ENCODE measurements around the gene PIPOX.

The PIPOX gene

DNA sequence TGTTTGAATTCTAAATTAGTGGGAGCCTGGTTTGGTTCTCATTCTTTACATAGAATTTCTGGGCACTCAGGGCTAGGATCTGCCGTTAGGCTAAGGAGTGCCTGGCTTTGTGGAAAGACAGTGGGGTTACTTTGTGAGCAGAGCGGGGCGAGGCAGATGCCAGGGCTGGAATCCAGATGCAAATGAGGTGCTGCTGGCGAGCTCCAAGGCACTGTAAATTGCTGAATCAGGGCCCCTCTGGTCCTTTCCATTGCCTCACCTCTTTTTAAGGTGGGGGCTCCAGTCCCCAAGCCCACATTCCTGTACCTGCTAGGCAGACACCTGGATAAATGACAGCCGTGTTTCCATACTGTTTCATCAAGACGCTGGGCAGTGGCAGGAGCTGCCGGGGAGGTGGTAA lies 33.8 kb downstream of the PIPOX start:
- TF ChIP-seq SIN3A (IDR thresholded peaks at IDR 0.05; ENCODE audit: borderline replicate concordance, insufficient read depth, low read length) (no peak), FOXP2 (optimal IDR thresholded peaks at IDR 0.05; ENCODE audit: borderline replicate concordance, extremely low read depth, extremely low read length, insufficient read depth) (no peak), TAF1 (IDR thresholded peaks at IDR 0.05; ENCODE audit: borderline replicate concordance, insufficient read depth, low read length) (no peak), POLR2AphosphoS5 (IDR thresholded peaks at IDR 0.05; ENCODE audit: low read depth, low read length) (no peak)
- TF ChIP-seq, protein P1, sequence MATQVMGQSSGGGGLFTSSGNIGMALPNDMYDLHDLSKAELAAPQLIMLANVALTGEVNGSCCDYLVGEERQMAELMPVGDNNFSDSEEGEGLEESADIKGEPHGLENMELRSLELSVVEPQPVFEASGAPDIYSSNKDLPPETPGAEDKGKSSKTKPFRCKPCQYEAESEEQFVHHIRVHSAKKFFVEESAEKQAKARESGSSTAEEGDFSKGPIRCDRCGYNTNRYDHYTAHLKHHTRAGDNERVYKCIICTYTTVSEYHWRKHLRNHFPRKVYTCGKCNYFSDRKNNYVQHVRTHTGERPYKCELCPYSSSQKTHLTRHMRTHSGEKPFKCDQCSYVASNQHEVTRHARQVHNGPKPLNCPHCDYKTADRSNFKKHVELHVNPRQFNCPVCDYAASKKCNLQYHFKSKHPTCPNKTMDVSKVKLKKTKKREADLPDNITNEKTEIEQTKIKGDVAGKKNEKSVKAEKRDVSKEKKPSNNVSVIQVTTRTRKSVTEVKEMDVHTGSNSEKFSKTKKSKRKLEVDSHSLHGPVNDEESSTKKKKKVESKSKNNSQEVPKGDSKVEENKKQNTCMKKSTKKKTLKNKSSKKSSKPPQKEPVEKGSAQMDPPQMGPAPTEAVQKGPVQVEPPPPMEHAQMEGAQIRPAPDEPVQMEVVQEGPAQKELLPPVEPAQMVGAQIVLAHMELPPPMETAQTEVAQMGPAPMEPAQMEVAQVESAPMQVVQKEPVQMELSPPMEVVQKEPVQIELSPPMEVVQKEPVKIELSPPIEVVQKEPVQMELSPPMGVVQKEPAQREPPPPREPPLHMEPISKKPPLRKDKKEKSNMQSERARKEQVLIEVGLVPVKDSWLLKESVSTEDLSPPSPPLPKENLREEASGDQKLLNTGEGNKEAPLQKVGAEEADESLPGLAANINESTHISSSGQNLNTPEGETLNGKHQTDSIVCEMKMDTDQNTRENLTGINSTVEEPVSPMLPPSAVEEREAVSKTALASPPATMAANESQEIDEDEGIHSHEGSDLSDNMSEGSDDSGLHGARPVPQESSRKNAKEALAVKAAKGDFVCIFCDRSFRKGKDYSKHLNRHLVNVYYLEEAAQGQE (IDR thresholded peaks at IDR 0.05; ENCODE audit: insufficient read depth in 1 of 2, low read depth in 2 of 2, low read length in 2 of 2), result no peak

DNA sequence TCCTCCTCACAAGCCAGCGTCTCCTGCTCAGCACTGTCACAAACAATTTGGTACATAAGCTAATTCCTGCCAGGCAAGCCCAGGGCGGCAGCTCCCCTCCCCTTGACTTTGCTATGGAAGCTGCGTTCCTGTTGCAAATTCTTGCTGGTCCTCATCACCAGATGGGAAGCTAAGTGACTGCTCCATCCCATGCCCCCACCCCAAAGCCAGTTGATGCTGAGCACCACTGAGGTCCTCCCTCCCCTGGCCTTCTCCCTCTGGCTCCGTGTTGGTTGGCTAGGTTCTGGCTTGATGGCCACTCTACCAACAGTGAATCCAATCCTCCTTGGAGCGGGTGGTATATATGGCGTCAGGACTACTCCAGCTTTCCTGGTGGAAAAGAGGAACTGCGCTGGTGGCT lies 34.4 kb downstream of the PIPOX start:
- TF ChIP-seq TAF1 (IDR thresholded peaks at IDR 0.05; ENCODE audit: borderline replicate concordance, insufficient read depth, low read length), result no peak
- TF ChIP-seq FOXP2 (optimal IDR thresholded peaks at IDR 0.05; ENCODE audit: borderline replicate concordance, extremely low read depth, extremely low read length, insufficient read depth), result no peak
- no peak for TF ChIP-seq SIN3A (IDR thresholded peaks at IDR 0.05; ENCODE audit: borderline replicate concordance, insufficient read depth, low read length)
- TF ChIP-seq POLR2AphosphoS5 (IDR thresholded peaks at IDR 0.05; ENCODE audit: low read depth, low read length), result no peak

DNA sequence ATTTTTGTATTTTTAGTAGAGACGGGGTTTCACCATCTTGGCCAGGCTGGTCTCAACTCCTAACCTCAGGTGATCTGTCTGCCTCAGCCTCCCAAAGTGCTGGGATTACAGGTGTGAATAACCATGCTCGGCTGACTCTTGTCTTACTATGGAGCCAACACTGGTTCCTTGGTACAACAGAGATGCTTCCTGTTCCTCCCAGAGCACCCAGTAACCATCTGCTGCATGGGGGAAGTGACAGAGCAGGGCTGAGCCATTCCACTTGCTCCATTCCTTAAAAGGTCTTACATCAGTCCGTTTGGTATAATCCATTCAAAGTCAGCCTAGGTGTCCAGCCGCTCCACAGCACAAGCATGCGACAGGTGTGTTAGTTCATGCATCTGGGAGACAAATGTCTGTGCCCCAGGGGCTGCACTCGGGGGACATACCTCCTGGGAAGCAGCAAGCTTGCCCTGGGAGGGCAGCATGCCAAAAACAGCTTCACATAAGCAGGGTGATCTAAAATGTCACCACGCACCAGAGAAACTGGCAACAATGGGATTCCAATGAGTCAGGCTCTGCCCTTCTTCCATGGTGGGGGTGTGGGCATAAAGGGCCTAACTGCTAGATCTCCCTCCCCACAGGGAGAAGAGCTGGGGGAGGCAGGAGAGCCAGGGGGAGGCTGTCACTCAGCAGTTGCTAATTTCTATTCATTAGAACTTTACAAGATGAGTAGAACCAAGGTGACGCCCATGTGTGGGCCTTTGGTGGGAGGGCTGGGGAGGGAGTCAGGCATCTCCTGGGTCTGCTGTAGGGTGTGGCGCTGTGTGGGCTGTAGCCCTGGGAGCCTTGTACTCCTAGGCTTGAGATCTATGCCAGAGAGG lies 35.5 kb downstream of the PIPOX start:
- no peak for TF ChIP-seq SIN3A (IDR thresholded peaks at IDR 0.05; ENCODE audit: borderline replicate concordance, insufficient read depth, low read length)
- TF ChIP-seq FOXP2 (optimal IDR thresholded peaks at IDR 0.05; ENCODE audit: borderline replicate concordance, extremely low read depth, extremely low read length, insufficient read depth), result no peak
- TF ChIP-seq TAF1 (IDR thresholded peaks at IDR 0.05; ENCODE audit: borderline replicate concordance, insufficient read depth, low read length), result no peak
- TF ChIP-seq, protein P1 (IDR thresholded peaks at IDR 0.05; ENCODE audit: insufficient read depth in 1 of 2, low read depth in 2 of 2, low read length in 2 of 2), result no peak
- no peak for TF ChIP-seq POLR2AphosphoS5 (IDR thresholded peaks at IDR 0.05; ENCODE audit: low read depth, low read length)

DNA sequence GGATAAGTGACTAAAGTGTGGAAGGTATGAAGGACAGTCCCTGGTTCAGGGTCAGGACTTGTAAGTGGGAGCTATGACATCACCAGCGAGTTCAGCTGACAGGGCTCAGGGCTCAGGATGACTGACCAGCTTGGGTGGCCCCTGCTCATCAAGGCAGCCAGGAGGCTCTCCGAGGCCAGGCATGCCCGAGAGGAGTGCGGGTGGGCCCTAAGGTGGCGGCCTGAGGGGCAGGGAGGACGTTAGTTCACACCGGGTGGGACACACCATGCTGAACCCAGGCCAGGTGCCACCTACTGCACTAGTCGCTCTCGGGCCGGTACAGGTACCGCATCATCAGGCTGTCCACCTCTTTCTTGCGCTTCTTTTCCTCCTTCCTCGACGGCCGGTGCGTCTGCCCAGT lies 36.5 kb downstream of the PIPOX start:
- TF ChIP-seq, protein P1 (IDR thresholded peaks at IDR 0.05; ENCODE audit: insufficient read depth in 1 of 2, low read depth in 2 of 2, low read length in 2 of 2), result no peak
- no peak for TF ChIP-seq POLR2AphosphoS5 (IDR thresholded peaks at IDR 0.05; ENCODE audit: low read depth, low read length)
- no peak for TF ChIP-seq TAF1 (IDR thresholded peaks at IDR 0.05; ENCODE audit: borderline replicate concordance, insufficient read depth, low read length)
- no peak for TF ChIP-seq SIN3A (IDR thresholded peaks at IDR 0.05; ENCODE audit: borderline replicate concordance, insufficient read depth, low read length)
- TF ChIP-seq FOXP2 (optimal IDR thresholded peaks at IDR 0.05; ENCODE audit: borderline replicate concordance, extremely low read depth, extremely low read length, insufficient read depth), result no peak

DNA sequence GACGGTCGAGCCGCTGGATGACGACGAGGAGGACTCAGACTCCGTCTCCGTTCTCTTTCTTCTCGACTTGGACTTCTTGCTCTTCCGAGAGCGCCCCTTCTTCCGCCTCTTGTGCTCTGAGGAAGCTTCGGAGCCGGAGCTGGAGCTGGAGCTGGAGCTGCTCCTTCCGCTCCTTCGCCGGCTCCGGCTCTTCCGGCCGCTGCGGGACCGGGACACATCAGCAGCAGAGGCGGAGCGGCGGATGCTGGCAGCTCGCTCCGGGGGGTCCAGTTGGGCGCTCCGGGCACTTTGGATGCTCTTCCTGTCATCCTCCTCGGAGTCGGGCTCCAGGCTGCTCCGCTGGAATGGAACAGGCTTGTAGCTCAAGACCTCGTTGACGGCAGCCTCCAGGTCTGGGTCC lies 36.9 kb downstream of the PIPOX start:
- no peak for TF ChIP-seq TAF1 (IDR thresholded peaks at IDR 0.05; ENCODE audit: borderline replicate concordance, insufficient read depth, low read length)
- TF ChIP-seq SIN3A (IDR thresholded peaks at IDR 0.05; ENCODE audit: borderline replicate concordance, insufficient read depth, low read length), result no peak
- no peak for TF ChIP-seq FOXP2 (optimal IDR thresholded peaks at IDR 0.05; ENCODE audit: borderline replicate concordance, extremely low read depth, extremely low read length, insufficient read depth)
- TF ChIP-seq, protein P1 (IDR thresholded peaks at IDR 0.05; ENCODE audit: insufficient read depth in 1 of 2, low read depth in 2 of 2, low read length in 2 of 2), result no peak
- no peak for TF ChIP-seq POLR2AphosphoS5 (IDR thresholded peaks at IDR 0.05; ENCODE audit: low read depth, low read length)

All from PFSK-1 (cell line).